Stomach (tissue), 4 donors: ENCODE results near the gene SMAD3.

Experiments
- CTCF ChIP-seq, 7 experiments: fragments of 450-650 bp in 4 of 7; fragments of 200-600 bp in 3 of 7; sonication (generic) in 3 of 7; IDR thresholded peaks; one replicate each; pipeline ENCODE4 v1.5.1; 2016 to 2019; ENCODE audit warnings: antibody characterized with exemption in 7 of 7, control low read depth in 2 of 7, mild to moderate bottlenecking in 1 of 7
- EP300 ChIP-seq: sonication (generic); formaldehyde crosslinking; IDR thresholded peaks from one replicate; pipeline ENCODE4 v1.6.1; 2017; ENCODE audit warnings: antibody characterized with exemption
- POLR2A ChIP-seq, 4 donors: fragments of 450-650 bp; IDR thresholded peaks; one replicate each; pipeline ENCODE4 v1.6.1; 2016; ENCODE audit warnings: antibody characterized with exemption in 4 of 4, control low read depth in 2 of 4, mild to moderate bottlenecking in 1 of 4, moderate library complexity in 1 of 4
- POLR2AphosphoS5 ChIP-seq, 3 donors: sonication (generic); formaldehyde crosslinking; IDR thresholded peaks; one replicate each; pipeline ENCODE4 v1.6.1; 2016; ENCODE audit warnings: antibody characterized with exemption in 3 of 3

DNA sequence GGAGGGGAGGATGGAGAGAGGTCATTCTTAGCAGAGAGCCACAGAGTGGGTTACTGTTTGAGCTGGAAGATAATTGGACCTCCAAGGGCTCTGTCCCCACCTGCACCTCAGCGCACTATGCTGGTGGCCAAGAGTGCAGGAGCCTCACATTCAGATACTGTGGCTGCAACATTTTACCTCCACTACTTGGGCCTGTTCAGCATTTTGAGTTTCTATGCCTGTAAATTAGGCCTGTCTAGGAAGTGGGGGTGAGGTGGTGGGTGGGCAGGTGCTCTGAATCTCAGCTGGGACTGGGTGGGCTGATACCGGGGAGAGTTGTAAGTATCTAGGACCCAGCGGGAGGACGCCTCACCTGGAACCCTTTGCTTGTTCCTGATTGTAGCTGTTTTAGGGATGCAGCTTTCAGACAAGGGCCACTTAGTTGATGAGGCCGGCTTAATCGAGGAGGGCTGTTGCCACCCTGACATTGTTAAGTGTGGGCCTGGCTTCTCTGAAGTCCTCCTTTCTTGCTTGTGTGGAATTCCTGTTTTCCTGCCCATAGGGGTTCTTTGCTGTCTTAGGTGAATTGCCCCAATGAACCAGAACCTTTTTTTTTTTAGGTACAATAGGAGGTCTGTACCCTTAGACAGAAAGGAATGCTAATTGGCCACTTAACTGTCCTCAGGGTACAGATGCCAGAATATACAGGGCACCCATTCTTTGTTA, 83.8 kb downstream of the SMAD3 start:
- TF ChIP-seq POLR2A (IDR thresholded peaks at IDR 0.05) (no peak), POLR2AphosphoS5 (IDR thresholded peaks at IDR 0.05) (no peak), CTCF (IDR thresholded peaks at IDR 0.05) (no peak), EP300 (no peak)
